8988T (cell line): ENCODE data around the gene CTIF.

Source experiments
- DNase-seq: peaks from one replicate; pipeline ENCODE4 v3.0.0; 2011

CTIF gene

DNA sequence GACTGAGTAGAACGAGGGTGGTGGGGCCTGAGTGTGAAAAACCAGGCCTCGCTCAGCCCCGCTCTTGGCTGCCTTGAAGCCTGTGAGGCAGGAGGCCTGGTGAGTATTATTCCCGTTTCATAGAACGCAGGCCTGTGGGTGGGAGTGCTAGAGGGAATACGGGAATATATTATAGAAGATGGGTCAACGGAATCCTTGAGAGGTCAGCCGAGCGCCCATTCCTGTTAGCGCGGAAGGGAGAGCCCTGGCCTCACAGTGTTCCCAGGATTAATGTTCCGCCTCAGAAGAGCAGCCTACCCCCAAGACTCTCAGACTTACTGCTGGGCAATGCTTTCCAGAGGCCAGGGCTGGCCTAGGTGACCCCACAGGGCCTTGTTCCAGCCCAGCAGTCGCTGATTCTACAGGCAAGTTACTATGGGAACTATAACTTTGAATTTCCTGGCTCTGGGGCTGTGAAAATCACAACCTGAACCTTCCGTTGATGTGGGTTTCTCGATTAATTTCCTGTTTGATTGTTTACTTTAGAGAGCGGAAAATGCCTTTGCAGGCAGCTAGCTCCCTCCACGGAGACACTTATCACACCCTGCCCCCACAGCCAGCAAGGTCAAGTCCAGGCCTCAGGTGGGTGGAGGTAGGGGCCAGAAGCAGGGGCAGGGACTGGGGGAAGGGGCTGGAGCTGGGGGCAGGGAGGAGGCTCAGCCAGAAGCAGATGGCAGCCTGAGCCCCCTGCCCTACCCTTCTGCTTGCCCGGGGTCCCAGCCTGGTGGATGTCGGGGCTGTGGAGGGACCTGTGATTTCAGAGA is 303.6 kb downstream of the CTIF start:
- DNase-seq, result no peak

DNA sequence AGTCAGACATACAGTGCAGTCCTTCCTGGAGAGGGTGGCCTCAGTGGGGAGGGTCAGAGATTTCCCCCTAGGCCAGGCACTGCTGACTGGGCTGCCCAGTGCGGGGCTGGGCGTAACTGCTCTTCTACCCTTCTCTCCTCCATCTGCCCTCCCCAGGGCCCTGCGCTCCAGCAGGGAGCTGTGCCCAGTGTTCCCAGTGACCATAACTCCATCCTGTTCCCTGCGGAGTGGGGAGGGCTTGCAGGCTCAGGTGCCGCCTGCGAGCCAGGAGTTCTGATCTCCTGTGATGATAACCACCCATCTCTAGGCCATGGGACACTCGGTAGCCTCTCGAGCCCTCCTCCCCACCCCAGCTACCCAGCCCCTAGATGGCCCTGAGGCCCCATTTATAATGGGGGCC is 304.3 kb downstream of the CTIF start:
- no peak for DNase-seq

DNA sequence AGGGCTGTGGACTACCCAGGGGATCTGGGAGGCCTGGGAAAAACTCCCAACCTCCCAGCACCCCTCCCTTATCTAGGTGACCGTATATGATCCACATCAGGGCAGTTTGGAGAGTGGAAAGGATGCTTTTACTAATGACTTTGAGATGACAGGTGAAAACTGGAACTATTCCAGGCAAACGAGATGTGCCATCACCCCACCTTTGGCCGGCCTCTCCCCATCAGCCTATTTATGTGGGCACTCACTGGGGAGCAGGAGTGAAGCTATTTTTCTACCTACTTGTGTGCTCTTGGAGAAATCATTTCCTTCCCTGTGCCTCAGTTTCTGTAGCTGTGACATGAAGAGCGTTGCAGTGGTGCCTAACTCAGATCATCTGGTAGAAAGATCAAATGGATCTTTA is 304.8 kb downstream of the CTIF start:
- DNase-seq, result no peak

DNA sequence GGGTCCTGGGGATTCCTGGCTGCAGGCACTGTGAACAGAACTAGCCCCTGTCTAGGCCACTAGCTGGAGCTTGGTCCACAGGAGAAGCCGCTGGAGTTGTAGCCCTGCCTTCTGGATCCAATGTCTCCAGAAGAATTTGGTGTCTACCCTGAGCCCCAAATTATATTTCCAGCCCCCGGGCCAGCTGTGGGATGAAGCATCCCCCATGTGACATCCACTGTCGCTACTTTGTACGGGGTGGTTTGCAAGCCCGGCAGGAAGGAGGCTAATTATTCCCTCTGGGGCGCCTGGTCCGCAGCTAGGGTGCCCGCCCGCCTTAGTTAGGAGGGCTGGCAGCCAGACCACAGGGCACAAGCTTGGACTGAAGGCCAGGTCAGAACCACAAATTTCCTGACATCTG is 305.4 kb downstream of the CTIF start:
- no peak for DNase-seq

DNA sequence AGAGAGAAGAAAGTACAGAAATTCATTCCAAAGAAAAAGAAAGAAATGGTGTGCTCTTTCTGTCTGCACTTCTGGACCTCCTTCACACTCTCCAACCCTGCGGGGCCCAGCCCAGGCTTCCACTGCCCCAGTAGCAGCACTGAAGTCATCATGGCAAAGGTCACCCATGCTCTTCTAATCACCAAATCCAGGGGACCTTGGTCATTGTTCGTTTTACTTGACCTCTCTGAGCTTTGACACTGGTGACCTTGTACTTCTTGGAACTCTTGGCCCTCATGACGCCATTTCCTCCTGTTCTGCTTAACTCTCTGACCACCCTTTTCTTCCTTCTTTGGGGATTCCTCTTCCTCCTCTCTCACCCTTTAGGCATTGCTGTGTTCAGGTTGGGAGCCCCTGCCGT is 306.3 kb downstream of the CTIF start:
- no peak for DNase-seq

DNA sequence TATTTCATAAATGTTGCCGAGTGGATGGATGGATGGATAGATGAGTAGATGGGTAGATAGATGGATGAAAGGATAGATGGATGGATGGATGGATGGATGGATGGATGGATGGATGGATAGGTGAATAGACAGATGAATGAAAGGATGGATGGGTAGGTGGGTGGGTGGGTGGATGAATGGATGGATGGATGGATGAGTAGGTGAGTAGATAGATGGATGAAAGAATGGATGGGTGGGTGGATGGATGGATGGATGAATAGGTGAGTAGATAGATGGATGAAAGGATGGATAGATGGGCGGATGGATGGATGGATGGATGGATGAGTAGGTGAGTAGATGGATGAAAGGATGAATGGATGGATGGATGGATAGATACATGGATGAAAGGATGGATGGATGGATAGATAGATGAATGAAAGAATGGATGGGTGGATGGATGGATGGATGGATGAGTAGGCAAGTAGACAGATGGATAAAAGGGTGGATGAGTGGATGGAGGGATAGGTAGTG is 307.6 kb downstream of the CTIF start:
- no peak for DNase-seq

DNA sequence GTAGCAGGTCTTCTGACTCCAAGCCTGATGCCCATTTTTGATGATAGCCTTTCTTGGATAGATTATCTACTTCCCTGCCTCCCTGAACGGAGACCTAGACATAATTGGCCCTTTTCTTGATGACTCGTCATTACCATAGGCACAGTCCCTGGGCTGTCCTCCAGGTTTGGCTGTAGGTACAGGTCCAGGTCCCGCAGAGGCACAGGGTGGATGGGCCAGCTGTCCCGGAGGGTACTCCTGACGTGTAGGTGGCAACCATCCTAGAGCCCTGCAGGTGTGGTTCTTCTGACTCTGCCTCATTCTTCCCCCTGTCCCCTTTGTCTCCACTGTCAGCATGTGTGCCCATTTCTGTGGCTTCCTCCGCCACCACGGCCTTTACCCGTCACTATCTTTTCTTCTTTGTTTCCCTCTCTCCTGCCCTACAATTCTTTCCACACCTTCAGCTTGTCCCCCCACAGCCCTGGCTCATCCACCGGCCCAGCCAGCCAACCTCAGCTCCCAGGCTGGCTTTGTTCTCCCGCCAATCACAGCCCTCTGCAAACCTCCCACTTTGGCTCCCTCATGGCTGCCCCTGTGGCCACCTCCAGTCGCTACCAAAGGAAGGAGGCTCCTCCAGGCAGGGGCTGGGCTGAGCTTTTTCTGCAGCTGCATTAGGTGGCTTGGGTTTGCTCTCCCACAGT is 309.1 kb downstream of the CTIF start:
- DNase-seq, result no peak

DNA sequence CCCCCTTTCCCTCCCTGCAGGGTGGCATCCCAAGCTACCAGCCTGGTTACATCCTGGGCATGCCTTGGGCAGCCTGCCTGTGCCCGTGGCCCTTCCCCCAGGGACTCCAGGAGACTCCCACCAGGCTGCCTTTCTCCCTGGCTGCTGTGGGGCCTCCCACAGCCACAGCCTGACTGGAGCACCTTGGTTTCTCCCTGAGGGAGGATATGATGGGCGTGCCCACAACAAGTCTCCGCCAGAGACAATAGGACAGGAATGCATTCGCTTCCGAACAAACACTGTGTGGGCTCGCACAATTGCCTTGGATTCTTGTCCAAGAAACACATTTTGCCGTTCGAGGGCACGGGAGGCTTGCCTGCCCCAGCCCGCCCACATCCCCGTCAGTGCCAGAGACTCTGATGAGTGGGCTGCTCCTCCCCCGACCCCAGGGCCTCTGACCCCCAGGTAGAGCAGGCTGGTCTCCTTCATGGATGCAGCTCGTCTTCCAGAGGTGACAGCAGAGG is 309.9 kb downstream of the CTIF start:
- no peak for DNase-seq

DNA sequence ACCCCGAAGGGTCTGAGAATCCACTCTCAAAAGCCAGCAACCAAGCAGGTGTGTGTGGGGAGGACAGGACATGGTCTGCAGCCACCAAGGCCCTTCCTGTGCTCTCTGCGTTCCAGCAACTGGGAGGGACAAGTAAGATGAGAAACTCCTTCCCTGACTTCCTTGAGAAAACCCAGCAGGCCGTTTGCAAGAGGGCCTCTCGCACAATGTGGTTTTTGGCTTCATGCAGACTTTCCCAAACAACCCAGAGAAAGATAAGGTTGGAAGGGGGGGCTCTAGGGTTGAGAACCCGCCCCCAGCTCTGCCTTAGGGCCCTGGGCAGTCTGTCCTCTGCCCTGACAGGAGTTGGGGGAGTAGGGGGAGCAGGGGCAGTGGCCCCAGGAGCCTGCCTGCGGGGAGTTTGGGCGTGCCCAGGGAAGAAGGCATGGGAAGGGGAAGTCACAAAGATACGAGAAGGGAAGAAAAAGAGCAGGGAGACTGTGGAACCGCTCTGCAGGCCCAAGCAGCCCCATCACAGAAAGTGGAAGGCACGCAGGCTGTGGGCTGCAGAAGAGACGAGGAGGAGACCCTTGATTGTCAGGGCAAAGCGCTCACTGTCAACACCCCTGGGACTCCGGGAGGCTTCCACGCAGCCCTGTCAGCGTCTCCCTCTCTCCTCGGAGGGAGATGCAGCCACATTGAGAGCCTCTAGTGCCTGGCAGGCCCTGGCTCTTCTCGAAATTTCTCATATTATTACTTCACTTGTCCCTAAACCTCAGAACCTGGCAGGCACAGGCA is 312.2 kb downstream of the CTIF start:
- DNase-seq, result no peak

DNA sequence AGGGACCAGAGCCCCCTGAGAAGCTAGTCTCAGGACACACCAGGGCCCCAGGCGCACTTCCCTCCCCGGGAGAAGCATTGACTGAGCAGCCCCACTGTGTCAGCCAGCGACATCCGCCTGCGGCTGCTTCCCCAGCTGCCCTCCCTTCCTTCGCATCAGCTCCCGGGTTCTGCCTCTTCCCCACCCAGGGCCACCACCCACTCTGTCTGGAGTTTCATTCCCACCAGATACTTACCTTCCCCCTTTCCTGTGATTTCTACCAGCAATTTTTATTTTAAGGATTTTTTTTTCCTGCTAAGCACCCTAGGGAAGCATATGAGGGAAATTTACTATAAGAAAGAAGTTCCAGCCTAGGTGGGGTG is 312.7 kb downstream of the CTIF start:
- no peak for DNase-seq

DNA sequence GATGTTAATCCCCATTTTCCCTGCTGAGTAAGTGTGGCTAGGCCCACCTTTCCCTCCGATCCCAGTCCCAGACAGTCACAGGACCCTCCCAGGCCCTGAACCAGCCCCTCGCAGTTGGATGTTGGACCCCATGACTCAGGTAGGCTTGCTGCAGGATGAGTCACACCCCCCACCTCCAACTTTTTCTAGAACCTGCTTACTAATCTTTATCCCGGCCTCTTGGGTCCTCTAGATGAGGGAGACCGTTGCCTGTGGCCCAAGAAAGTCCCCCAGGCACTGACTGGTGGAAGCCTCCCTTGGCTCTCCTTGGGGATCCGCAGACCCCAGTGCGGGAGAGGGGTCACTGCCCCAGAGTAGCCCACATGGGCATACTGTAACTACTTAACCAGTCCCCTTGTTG is 313.5 kb downstream of the CTIF start:
- no peak for DNase-seq

DNA sequence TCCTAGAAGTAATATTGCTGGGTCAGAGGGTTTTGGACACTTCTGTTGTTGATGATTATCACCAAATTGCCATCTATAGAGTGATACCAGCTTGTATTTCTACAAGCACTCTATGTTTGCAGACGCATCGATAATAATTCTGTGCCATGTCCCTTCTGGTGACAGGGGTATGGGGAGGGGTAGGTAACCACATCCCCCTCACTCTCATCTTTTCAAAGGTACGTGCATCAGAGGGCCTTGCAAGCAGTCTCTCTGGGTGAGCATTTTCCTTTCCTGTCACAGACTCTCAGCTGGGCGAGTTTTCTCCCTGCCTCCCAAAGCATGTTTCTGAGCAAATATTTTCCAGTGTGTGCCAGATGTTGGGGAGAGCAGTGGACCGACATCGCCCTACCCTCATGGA is 314.0 kb downstream of the CTIF start:
- DNase-seq, result no peak

DNA sequence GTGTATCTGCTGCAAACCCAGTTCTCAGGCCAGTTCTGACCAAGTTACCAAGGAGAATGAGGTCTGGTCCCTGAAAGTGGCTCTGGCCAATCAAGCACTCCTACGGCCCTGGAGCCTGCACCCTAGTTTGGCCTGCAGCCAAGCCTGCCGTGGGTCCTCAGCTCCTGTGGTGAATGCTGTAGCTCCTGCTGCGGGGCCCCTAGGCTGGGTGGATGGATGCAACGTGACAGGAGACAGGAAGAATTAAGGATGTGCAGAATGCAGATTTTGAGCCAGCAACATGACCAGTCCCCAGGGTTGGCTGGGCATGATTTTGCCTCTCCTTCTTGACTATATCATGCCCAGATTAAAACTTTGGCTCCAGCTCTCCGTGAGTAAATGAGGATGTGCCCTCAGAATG is 314.8 kb downstream of the CTIF start:
- DNase-seq, result no peak

DNA sequence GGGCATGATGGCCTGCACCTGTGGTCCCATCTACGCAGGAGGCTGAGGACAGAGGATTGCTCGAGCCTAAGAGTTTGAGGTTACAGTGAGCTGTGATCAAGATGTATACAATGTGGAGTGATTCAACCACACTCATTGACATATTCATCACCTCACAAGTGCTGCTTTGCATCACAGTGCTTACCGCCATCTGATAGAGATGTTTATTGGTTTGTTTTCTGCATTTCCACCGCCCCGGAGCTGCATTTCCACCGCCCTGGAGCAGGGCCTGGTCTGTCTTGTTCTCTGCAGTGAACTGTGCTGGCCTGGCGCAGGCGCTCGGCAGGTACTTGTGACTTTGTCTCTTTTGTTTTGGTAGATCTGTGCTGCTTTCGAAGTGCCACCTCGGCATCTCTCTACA is 315.9 kb downstream of the CTIF start:
- no peak for DNase-seq

DNA sequence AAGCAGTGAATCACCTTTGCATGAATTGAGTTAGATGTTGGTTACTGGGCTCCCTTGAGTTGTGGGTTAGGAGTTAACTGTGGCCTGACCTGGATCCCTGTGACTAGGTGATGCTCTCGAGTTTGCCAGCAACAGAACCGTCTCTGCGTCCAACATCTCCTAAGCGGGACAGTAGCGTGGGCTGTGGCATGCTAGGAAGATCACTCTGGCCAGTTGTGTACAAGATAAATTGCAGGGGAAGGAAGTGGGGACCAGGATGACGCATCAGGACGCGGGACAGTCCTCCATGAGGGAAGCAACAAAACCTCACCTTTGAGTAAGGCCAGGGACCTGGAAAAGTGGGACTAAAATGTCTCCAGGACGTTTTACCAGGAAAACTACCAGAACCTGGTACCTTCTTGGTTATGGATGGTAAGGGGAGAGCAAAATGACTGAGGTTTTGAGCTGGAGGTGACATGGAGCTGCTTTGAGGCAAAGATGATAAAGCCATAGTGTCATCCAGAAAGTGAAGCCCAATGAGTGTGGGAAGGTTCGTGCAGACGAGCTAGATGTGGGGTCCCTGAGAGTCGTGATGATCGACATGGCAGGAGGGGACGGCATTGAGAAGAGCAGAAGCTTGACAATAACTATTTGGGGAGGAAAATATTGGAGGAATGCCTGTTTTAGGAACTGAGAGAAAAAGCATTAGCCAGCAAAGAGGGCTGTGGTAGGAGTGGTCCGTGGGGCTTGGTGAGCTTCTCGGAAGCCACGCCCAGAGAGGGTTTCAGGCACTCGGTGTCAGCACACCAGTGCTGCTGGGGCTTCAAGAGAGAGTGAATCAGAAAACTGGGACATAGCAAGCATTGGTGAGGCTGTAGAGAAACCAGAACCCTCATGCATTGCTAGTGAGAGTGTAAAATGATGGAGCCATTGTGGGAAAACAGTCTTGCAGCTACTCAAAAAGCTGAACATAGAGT is 316.9 kb downstream of the CTIF start:
- DNase-seq, result no peak

DNA sequence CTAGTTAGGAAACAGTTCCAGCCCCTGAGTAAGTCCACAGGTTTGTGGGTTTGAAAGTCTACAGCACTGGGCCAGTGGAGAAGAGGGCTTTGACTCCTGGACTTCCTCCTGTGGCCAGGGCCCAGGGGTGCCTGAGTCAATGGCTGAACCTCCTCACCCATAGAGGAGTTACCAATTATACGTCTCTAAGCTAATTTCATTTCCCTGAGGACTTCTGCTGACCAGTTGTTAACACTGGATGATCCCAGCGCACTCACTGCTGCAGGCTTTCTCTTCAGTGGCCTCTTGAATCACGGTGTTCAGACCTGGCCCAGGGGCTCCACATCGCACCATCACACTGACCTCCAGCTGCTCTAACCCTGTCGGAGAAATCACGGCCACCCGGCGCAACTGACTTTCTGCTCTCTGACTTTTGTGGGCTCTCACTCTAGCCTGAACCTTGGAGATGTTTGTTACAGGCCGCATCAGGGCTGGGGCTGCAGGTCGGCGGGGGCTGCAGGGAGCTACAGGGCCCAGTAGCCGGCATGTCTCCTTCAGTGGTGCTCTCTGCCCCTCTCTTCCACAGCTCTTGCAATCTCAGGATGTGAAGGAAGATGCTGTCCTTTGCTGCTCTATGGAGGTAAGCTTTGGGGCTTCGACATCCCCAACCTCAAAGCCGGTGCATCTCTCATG is 318.3 kb downstream of the CTIF start:
- no peak for DNase-seq

DNA sequence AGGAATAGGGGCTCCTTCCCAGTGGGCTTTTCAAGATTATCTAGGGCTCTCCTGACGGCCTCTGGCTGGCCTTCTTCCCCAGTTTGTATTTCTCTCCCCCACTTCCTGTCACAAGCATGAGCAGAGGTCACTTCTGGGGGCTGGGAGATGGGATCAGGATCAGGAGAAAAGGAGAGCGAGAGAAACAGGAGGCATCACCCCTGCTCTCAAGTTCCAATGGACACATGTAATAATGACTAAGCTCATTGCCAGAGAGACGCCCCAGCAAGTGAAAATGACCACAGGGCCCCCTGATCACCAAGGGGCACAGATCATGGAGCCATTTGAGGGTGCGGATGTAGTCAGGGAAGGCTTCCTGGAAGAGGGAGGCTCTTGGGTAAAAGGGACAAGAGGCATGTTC is 319.8 kb downstream of the CTIF start:
- DNase-seq, result no peak

DNA sequence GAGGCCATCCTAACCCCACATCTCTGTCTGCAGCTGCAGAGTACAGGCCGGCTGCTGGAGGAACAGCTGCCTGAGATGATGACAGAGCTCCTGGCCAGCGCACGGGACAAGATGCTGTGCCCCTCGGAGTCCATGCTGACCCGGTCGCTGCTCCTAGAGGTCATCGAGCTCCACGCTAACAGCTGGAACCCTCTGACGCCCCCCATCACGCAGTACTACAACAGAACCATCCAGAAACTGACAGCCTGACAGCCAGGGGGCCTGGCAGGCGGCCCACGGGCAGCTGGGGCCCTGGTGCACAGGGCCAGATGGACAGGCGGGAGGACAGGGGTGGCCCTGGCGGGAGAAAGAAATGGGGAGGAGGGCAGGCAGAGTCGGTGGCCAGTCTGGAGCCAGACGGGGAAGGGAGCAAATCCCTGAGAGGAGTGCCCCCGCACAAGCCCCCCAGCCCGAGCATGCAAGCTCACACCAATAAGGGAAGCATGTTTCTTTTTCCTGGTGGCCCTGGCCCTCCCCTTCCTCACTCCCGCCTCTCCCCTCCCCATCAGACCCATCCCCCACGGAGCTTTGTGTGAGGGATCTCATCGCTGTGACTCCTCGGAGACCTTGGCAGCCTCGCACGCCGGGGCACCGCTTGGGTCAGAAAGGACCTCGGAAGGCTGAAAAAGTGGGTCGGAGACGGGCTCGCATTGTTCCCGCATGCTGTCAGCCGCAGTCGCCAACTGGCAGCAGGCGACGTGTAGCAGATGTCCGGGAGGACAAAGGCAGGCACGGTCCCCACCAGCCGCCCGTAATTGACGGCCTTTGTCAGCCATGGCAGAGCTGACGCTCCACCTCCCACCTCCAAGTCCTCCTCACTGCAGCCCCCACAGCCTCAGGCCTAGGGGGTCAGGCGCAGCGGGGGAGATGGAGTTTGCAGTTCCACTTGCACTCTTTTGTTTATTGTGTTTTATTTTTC is 320.8 kb downstream of the CTIF start:
- no peak for DNase-seq

DNA sequence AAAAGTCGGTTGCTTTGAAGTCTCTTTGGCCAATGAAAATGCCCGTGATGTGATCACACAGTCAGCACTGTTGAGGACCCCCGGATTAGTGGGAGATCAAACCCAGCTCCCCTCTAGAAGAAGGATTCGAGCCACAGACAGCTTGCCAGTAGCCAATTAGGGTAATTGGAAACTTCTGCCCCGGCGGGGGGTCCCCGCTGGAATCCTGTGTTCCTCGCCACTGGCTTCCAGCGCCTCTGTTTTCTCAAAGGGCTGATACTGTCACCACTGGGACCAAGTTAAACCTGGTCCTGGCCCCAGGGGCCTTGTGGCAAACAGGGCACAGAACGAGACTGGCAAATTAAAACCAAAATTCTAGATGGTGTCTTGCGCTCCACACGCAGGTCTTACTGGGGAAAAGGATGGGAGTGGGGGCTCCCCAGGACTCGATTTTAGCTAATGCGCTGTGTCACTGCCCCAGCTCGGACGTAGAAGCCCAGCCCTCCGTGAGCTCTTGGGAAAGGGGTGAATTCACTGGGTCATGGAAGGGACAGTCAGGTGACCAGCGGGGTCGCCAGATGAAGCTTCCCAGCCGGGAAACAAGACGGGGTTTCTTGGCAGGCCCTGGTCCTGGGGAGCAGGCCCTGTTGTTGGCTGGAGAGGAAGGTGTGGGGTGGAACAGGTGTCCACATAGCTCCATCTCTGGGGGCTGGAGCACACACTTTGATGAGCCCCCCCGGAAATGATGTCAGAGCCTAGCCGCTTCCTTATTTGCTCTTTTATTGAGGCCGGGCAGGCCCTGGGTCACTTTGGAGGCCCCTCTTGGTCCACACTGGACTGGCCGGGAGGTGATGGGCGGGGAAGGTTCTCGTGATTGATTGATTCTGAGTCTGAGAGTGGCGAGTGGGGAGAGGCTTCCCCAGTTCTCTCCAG is 321.7 kb downstream of the CTIF start:
- DNase-seq, result no peak
